ENCODE measurements around the gene BTBD10. TPM values are rescaled to one million over a fixed set of nuclear protein-coding genes. Genes with fewer than 3 reads are reported as not detected.
"Not testable (repeated sequence)": the region's sequence is repeated elsewhere in the genome, so short reads cannot be mapped to it uniquely, and the experiment has no call there.

The BTBD10 gene
- total and polyA plus RNA-seq, 2 of the 13 experiments (the other 11 are each of a cell fraction or from before 2014, with no cell fraction given), result 9.8 to 26.6 TPM

DNA sequence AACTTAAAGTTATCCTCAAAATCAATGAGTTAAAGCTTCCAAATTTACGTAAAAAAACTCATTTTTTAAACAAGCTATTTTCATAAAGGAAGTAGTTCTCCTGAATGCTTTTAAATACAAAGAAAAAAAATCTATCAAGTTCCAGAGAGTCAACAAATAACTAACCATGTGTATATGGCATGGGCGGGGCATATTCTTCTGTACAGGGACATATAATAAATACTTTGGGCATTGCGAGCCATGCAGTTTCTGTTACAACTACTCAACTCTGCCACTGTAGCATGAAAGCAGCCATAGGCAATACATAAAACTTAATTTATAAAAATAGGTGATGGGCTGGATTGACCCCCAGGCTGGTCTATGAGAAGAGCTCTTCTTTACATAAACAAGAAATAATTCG lies 57.8 kb downstream of the BTBD10 start:
- Histone ChIP-seq H4K20me1 (ENCODE audit: insufficient read depth, low read length) (no peaks in the 10 kb centered on the region), H3K9me3 (ENCODE audit: low read length) (no peaks in the 10 kb centered on the region), H3K4me3 (replicated peaks in 1 of 3; ENCODE audit: insufficient read depth in 1 of 3, low read depth in 2 of 3, low read length in 3 of 3) (no peak overlapping the region), H3K36me3 (replicated peaks in 1 of 2; ENCODE audit: control insufficient read depth in 1 of 2, insufficient read depth in 2 of 2, low read length in 2 of 2) (peaks cover 3 to 6% of the 10 kb centered on the region in 2 experiments; a peak in 2 of 5 replicates), H3K27me3 (ENCODE audit: control insufficient read depth in 1 of 2, insufficient read depth in 2 of 2, low read length in 2 of 2) (no peaks in the 10 kb centered on the region), H3K27ac (ENCODE audit: extremely low read length, insufficient read depth, low read length) (no peak overlapping the region), H3K4me2 (ENCODE audit: low read depth, low read length) (no peak overlapping the region), H2AFZ (ENCODE audit: low read length) (no peak overlapping the region), H3K79me2 (ENCODE audit: insufficient read depth, low read length) (no peaks in the 10 kb centered on the region), H3K9ac (ENCODE audit: insufficient read depth, low read depth, low read length) (no peak overlapping the region), H3K4me1 (ENCODE audit: insufficient read depth, low read length) (no peaks in the 10 kb centered on the region)
- FAIRE-seq (no peak), ATAC-seq (no peak), DNase-seq (ENCODE audit: low spot score) (no peak)
- ChIA-PET CTCF (ENCODE audit: low intra/inter-chr PET ratio, low total read pairs) (no interaction called here), POLR2A (no interaction called here)
- in situ Hi-C loops (cut with HindIII; ENCODE audit: extremely low pct_ligation_motif_present, low pct_unique_long_range_greater_than_20kb), result no loop called here
- intact Hi-C loops (cut with micrococcal nuclease; ENCODE audit: unreplicated experiment), result no loop called here
- WGBS (ENCODE audit: low lambda C conversion rate), result 92% methylated on average over 4 of the region's 4 CpGs
- TF ChIP-seq MIER3 (CRISPR knock-in tag; IDR thresholded peaks at IDR 0.05; ENCODE audit: borderline replicate concordance), result no peak
- TF ChIP-seq EHMT2 (IDR thresholded peaks at IDR 0.05; ENCODE audit: borderline replicate concordance, low read depth, low read length), result no peak
- TF ChIP-seq ZNF44 (CRISPR knock-in tag; IDR thresholded peaks at IDR 0.05), result no peak
- no peak for TF ChIP-seq ESRRA (CRISPR knock-in tag; IDR thresholded peaks at IDR 0.05; ENCODE audit: low read depth)
- no peak for TF ChIP-seq SRF (IDR thresholded peaks at IDR 0.05; ENCODE audit: low read depth, low read length)
- no peak for TF ChIP-seq GABPB1 (CRISPR knock-in tag; IDR thresholded peaks at IDR 0.05)
- no peak for TF ChIP-seq ZNF577 (CRISPR knock-in tag; IDR thresholded peaks at IDR 0.05; ENCODE audit: borderline replicate concordance, low read depth)
- TF ChIP-seq ZNF839 (CRISPR knock-in tag; IDR thresholded peaks at IDR 0.05; ENCODE audit: borderline replicate concordance), result no peak
- TF ChIP-seq ZSCAN30 (CRISPR knock-in tag; IDR thresholded peaks at IDR 0.05), result no peak
- no peak for TF ChIP-seq ZNF331 (CRISPR knock-in tag; IDR thresholded peaks at IDR 0.05)
- no peak for TF ChIP-seq SATB2 (CRISPR knock-in tag; IDR thresholded peaks at IDR 0.05)
- TF ChIP-seq PAX8 (CRISPR knock-in tag; IDR thresholded peaks at IDR 0.05; ENCODE audit: borderline replicate concordance), result no peak
- TF ChIP-seq ZNF597 (CRISPR knock-in tag; IDR thresholded peaks at IDR 0.05), result no peak
- TF ChIP-seq ZNF576 (CRISPR knock-in tag; IDR thresholded peaks at IDR 0.05), result no peak
- TF ChIP-seq PRDM15 (CRISPR knock-in tag; IDR thresholded peaks at IDR 0.05), result no peak
- no peak for TF ChIP-seq YEATS4 (CRISPR knock-in tag; IDR thresholded peaks at IDR 0.05; ENCODE audit: borderline replicate concordance)
- BruUV-seq (replicated peaks), result no TSS peak

DNA sequence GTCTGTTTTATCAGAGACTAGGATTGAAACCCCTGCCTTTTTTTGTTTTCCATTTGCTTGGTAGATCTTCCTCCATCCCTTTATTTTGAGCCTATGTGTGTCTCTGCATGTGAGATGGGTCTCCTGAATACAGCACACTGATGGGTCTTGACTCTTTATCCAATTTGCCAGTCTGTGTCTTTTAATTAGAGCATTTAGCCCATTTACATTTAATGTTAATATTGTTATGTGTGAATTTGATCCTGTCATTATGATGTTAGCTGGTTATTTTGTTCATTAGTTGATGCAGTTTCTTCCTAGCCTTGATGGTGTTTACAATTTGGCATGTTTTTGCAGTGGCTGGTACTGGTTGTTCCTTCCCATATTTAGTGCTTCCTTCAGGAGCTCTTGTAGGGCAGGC lies 64.7 kb downstream of the BTBD10 start:
- H3K4me1 ChIP-seq (ENCODE audit: insufficient read depth, low read length); H3K4me2 ChIP-seq (ENCODE audit: low read depth, low read length); ATAC-seq; H3K27ac ChIP-seq (ENCODE audit: extremely low read length, insufficient read depth, low read length); CTCF ChIA-PET (ENCODE audit: low intra/inter-chr PET ratio, low total read pairs); H3K9ac ChIP-seq (ENCODE audit: insufficient read depth, low read depth, low read length); H4K20me1 ChIP-seq (ENCODE audit: insufficient read depth, low read length); H3K9me3 ChIP-seq (ENCODE audit: low read length); FAIRE-seq; in situ Hi-C loops (cut with HindIII; ENCODE audit: extremely low pct_ligation_motif_present, low pct_unique_long_range_greater_than_20kb); DNase-seq (ENCODE audit: low spot score); BruUV-seq (replicated peaks); H3K79me2 ChIP-seq (ENCODE audit: insufficient read depth, low read length); H3K27me3 ChIP-seq (ENCODE audit: control insufficient read depth in 1 of 2, insufficient read depth in 2 of 2, low read length in 2 of 2); H2AFZ ChIP-seq (ENCODE audit: low read length); H3K4me3 ChIP-seq (replicated peaks in 1 of 3; ENCODE audit: insufficient read depth in 1 of 3, low read depth in 2 of 3, low read length in 3 of 3); H3K36me3 ChIP-seq (replicated peaks in 1 of 2; ENCODE audit: control insufficient read depth in 1 of 2, insufficient read depth in 2 of 2, low read length in 2 of 2); intact Hi-C loops (cut with micrococcal nuclease; ENCODE audit: unreplicated experiment); POLR2A ChIA-PET: not testable (repeated sequence)

Data from HepG2 (cell line).